Endothelial cell of umbilical vein (primary cell): ENCODE measurements around the gene KIF17. TPM values are rescaled to one million over a fixed set of nuclear protein-coding genes. Genes with fewer than 3 reads are reported as not detected.

Experiments used
- BruUV-seq: library from RNA; stranded (reverse); fragments of 400-500 nt; replicated peaks from 2 replicates; lab custom pipeline; 2021; lab: Mats Ljungman, UMichigan
- CTCF ChIA-PET: fragments of 300-600, 350-600 bp; sonication (Branson Sonifier 250); formaldehyde crosslinking; loops from one replicate; lab custom pipeline; 2021; ENCODE audit warnings: antibody characterized with exemption, inconsistent platforms; lab: Charles Lee
- POLR2A ChIA-PET: fragments of 300-600, 350-600 bp; sonication (Branson Sonifier 250); formaldehyde crosslinking; loops from one replicate; lab custom pipeline; 2021; ENCODE audit warnings: antibody characterized with exemption, inconsistent platforms; lab: Charles Lee
- DNase-seq: peaks from one replicate; pipeline ENCODE4 v3.0.0-alpha.2; 2011; ENCODE audit warnings: low read depth, low spot score
- FAIRE-seq: peaks from 2 replicates; lab custom pipeline; 2011; peaks lifted over from hg19 to GRCh38; lab: Jason Lieb, UNC
- H2AFZ ChIP-seq: 2 replicates; pipeline ENCODE4 v1.6.0; 2012; ENCODE audit warnings: low read depth, low read length, control low read depth, inconsistent platforms
- H3K27ac ChIP-seq: 2 replicates; pipeline ENCODE4 v1.5.1; 2011; ENCODE audit warnings: low read depth, mild to moderate bottlenecking, control low read depth, low read length, moderate library complexity; ENCODE audit not compliant: insufficient read depth
- H3K27me3 ChIP-seq, 2 experiments: 2 replicates each; pipeline versions ENCODE4 v1.6.0 to v1.6.1; 2011; ENCODE audit warnings: low read length in 2 of 2, mixed read lengths in 1 of 2; ENCODE audit not compliant: control insufficient read depth in 2 of 2, insufficient read depth in 2 of 2
- H3K36me3 ChIP-seq, 2 experiments: 2 replicates in 1 of 2; 3 replicates in 1 of 2; pipeline ENCODE4 v1.5.1; 2011; ENCODE audit warnings: low read length in 2 of 2, mild to moderate bottlenecking in 1 of 2, moderate library complexity in 1 of 2; ENCODE audit not compliant: control insufficient read depth in 2 of 2, insufficient read depth in 2 of 2; ENCODE audit errors: extremely low read depth in 1 of 2
- H3K4me1 ChIP-seq: 3 replicates; pipeline ENCODE4 v1.5.1; 2011; ENCODE audit warnings: mild to moderate bottlenecking, low read length; ENCODE audit not compliant: control insufficient read depth, insufficient read depth; ENCODE audit errors: extremely low read depth
- H3K4me2 ChIP-seq: 2 replicates; pipeline ENCODE4 v1.6.1; 2011; ENCODE audit warnings: low read length, control low read depth, mixed read lengths; ENCODE audit not compliant: insufficient read depth
- H3K4me3 ChIP-seq, 3 experiments: fragments of 200-600 bp in 1 of 3; sonication (generic), shearing (Covaris generic) in 1 of 3; replicated peaks in 1 of 3; 2 replicates each; pipeline ENCODE4 v1.5.1; 2011 to 2016; ENCODE audit warnings: control low read depth in 3 of 3, low read length in 3 of 3, mild to moderate bottlenecking in 2 of 3, inconsistent platforms in 1 of 3, low read depth in 1 of 3, moderate library complexity in 1 of 3; ENCODE audit not compliant: insufficient read depth in 1 of 3
- H3K79me2 ChIP-seq: 2 replicates; pipeline ENCODE4 v1.6.0; 2012; ENCODE audit warnings: low read length, inconsistent platforms; ENCODE audit not compliant: control insufficient read depth, insufficient read depth
- H3K9ac ChIP-seq: replicated peaks from 2 replicates; pipeline ENCODE3; 2011; ENCODE audit warnings: low read length, control low read depth; ENCODE audit not compliant: insufficient read depth; ENCODE audit errors: extremely low read depth
- H3K9me1 ChIP-seq: replicated peaks from 3 replicates; pipeline ENCODE4 v1.6.0; 2011; ENCODE audit warnings: mild to moderate bottlenecking, low read length; ENCODE audit not compliant: control insufficient read depth, insufficient read depth; ENCODE audit errors: extremely low read depth
- H3K9me3 ChIP-seq: replicated peaks from 2 replicates; pipeline ENCODE4 v1.5.1; 2012; ENCODE audit warnings: low read length, inconsistent platforms; ENCODE audit not compliant: control insufficient read depth, insufficient read depth
- H4K20me1 ChIP-seq: replicated peaks from 2 replicates; pipeline ENCODE3; 2011; ENCODE audit warnings: mild to moderate bottlenecking, low read length; ENCODE audit not compliant: control insufficient read depth, insufficient read depth; ENCODE audit errors: extremely low read depth
- EZH2 ChIP-seq: IDR thresholded peaks from 2 replicates; pipeline ENCODE4 v1.6.1; 2012; ENCODE audit warnings: borderline replicate concordance, low read depth, mild to moderate bottlenecking, moderate library complexity, low read length, inconsistent platforms; ENCODE audit not compliant: severe bottlenecking
- GATA2 ChIP-seq: IDR thresholded peaks from 2 replicates; pipeline ENCODE4 v1.7.0; 2011; ENCODE audit warnings: low read depth, mild to moderate bottlenecking, moderate library complexity, mixed read lengths, low read length; ENCODE audit not compliant: insufficient read length, insufficient read depth
- JUN ChIP-seq: IDR thresholded peaks from 2 replicates; pipeline ENCODE4 v1.6.1; 2011; ENCODE audit warnings: borderline replicate concordance, low read depth; ENCODE audit not compliant: insufficient read length, insufficient read depth
- MYC ChIP-seq: IDR thresholded peaks from one replicate; pipeline ENCODE4 v1.6.1; 2011; ENCODE audit warnings: mild to moderate bottlenecking, low read depth, low read length
- POLR2A ChIP-seq: IDR thresholded peaks from 2 replicates; pipeline ENCODE4 v1.6.1; 2012; ENCODE audit warnings: low read depth, mild to moderate bottlenecking, control low read depth, low read length
- POLR2AphosphoS5 ChIP-seq: IDR thresholded peaks from 2 replicates; pipeline ENCODE4 v1.6.1; 2012; ENCODE audit warnings: low read depth, mild to moderate bottlenecking, control low read depth, low read length, moderate library complexity; ENCODE audit not compliant: insufficient read depth
- dilution Hi-C: fragments of 300-500 bp; cut with MboI; formaldehyde crosslinking; loops from one replicate; pipeline ENCODE4 v1.15.0; 2019; ENCODE audit warnings: low sequenced_read_pairs; ENCODE audit not compliant: extremely low pct_ligation_motif_present
- intact Hi-C: fragments of 100-400 bp; cut with micrococcal nuclease; formaldehyde crosslinking; loops from one replicate; pipeline ENCODE4 v1.10.0; 2022
- polyA plus RNA-seq, 4 experiments: library from polyadenylated mRNA; depleted of rRNA in 3 of 4; stranded (reverse) in 3 of 4; unstranded in 1 of 4; fragments of >200 nt; gene quantifications; 2 replicates each; pipeline versions ENCODE4 v1.2.1 to v1.2.3, GENCODE V29; 2011 to 2012; ENCODE audit warnings: missing spikeins in 1 of 4
- total RNA-seq: library from RNA; stranded (reverse); gene quantifications from 2 replicates; pipeline ENCODE4 v1.2.3, GENCODE V29; 2021
- TF ChIP-seq, protein P1 (sequence below): IDR thresholded peaks from 2 replicates; pipeline ENCODE4 v1.6.1; 2011; ENCODE audit not compliant: insufficient read depth, insufficient read length
- TF ChIP-seq, protein P2 (sequence below), 2 donors: IDR thresholded peaks; 1 replicate in 1 of 2; 2 replicates in 1 of 2; pipeline ENCODE4 v1.5.1; 2011; ENCODE audit warnings: low read length in 2 of 2, mild to moderate bottlenecking in 2 of 2, moderate library complexity in 2 of 2, control low read depth in 1 of 2, inconsistent platforms in 1 of 2, low read depth in 1 of 2; ENCODE audit not compliant: insufficient read depth in 1 of 2; ENCODE audit errors: extremely low read depth in 1 of 2

KIF17 gene
- total and polyA plus RNA-seq, 2 donors (not counting 3 experiments of a cell fraction or from before 2014, with no cell fraction given): 1.1 to 1.5 TPM

DNA sequence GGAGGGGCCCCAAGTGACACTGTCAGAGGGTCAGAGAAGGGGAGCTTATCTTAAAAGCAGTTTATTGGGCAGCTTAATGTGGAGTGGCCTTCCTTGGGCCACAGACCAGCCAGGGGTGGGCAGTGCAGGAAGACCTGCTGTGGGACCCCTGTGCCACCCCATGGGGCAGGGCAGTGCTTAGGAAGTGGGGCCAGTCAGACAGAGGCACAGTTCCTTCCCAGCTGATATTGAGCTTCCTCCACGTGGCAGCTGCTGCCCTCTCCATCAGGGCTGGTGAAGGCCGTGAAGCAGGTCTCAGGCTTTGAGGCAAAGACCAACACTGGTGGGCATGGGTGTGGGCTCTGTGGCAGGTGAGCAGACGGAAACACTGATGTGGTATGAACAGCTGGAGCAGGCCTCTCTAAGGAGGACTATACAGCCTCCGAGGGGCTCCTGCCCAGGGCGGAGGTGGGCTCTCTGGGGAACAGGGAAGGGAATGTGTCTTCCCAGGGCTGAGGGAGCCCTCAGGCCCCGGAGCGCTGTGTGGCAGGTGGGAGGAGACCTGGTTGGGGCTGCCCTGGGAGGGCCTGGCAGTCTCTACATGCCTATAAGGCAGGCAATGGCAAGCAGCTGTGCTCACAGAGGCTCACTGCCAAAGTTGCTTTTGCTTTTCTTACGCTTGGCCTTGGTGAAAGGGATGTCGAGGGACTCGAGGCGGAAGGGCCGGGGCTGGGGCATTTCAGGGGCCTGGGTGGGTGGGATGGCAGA lies 53.7 kb downstream of the KIF17 start:
- peaks cover 22% of the 10 kb centered on the region for H3K4me1 ChIP-seq
- no peak overlapping the region for H3K4me3 ChIP-seq
- no peak for FAIRE-seq
- H3K9me1 ChIP-seq: no peaks in the 10 kb centered on the region
- H3K27me3 ChIP-seq: no peaks in the 10 kb centered on the region
- no peak overlapping the region for H3K27ac ChIP-seq
- dilution Hi-C loops (no loop called here), intact Hi-C loops (no loop called here)
- TF ChIP-seq MYC (no peak), JUN (no peak), POLR2AphosphoS5 (no peak), GATA2 (no peak)
- TF ChIP-seq, protein P1, sequence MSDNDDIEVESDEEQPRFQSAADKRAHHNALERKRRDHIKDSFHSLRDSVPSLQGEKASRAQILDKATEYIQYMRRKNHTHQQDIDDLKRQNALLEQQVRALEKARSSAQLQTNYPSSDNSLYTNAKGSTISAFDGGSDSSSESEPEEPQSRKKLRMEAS: no peak
- no peak for DNase-seq
- no TSS peak for BruUV-seq
- no peaks in the 10 kb centered on the region for H3K36me3 ChIP-seq
- H3K9ac ChIP-seq: no peak overlapping the region
- ChIA-PET CTCF (no interaction called here), POLR2A (no interaction called here)
- no peaks in the 10 kb centered on the region for H3K9me3 ChIP-seq
- H3K4me2 ChIP-seq: no peak overlapping the region
- peak overlapping the region; percentile 34 for H2AFZ ChIP-seq
- H3K79me2 ChIP-seq: peaks cover 21% of the 10 kb centered on the region
- no peaks in the 10 kb centered on the region for H4K20me1 ChIP-seq

DNA sequence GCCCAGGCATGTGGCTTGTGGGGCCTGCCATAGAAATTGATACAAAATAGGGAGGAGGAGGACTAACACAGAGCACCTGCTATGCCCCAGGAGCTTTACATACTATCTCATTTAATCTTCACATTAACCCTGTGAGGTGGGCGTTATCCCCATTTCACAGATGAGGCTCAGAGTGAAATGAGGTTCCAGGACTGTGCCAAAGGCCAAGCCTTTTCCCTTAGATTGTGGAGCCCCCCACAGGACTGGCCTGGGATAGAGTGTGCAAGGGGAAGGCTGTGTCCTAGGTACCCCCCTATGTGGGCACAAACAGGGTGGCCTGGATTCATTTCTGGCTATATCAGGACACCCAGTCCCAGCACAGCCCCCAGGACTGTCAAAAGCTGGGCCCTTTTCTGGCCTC lies 54.4 kb downstream of the KIF17 start:
- Histone ChIP-seq H3K27ac (no peak overlapping the region), H3K4me1 (peaks cover 22% of the 10 kb centered on the region), H3K4me2 (no peak overlapping the region), H3K36me3 (no peaks in the 10 kb centered on the region), H3K4me3 (no peak overlapping the region), H3K9ac (no peak overlapping the region), H3K27me3 (no peaks in the 10 kb centered on the region), H3K79me2 (peaks cover 28% of the 10 kb centered on the region), H2AFZ (no peak overlapping the region), H3K9me3 (no peaks in the 10 kb centered on the region), H3K9me1 (no peaks in the 10 kb centered on the region), H4K20me1 (no peaks in the 10 kb centered on the region)
- ChIA-PET CTCF (interaction anchor here (0.8 kb wide), 1 partner anchor 29 kb away, joined by 3 read pairs; no protein-coding TSS in a partner anchor), POLR2A (no interaction called here)
- DNase-seq (no peak), FAIRE-seq (no peak)
- no TSS peak for BruUV-seq
- TF ChIP-seq POLR2A: no peak
- TF ChIP-seq EZH2: no peak
- TF ChIP-seq MYC: no peak
- no peak for TF ChIP-seq GATA2
- TF ChIP-seq, protein P2, sequence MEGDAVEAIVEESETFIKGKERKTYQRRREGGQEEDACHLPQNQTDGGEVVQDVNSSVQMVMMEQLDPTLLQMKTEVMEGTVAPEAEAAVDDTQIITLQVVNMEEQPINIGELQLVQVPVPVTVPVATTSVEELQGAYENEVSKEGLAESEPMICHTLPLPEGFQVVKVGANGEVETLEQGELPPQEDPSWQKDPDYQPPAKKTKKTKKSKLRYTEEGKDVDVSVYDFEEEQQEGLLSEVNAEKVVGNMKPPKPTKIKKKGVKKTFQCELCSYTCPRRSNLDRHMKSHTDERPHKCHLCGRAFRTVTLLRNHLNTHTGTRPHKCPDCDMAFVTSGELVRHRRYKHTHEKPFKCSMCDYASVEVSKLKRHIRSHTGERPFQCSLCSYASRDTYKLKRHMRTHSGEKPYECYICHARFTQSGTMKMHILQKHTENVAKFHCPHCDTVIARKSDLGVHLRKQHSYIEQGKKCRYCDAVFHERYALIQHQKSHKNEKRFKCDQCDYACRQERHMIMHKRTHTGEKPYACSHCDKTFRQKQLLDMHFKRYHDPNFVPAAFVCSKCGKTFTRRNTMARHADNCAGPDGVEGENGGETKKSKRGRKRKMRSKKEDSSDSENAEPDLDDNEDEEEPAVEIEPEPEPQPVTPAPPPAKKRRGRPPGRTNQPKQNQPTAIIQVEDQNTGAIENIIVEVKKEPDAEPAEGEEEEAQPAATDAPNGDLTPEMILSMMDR (IDR thresholded peaks at IDR 0.05; ENCODE audit: extremely low read depth in 1 of 2, insufficient read depth in 1 of 2, low read depth in 1 of 2, low read length in 2 of 2): no peak
- TF ChIP-seq, protein P1: no peak
- intact Hi-C loops: no loop called here
- dilution Hi-C loops: no loop called here
